Breast epithelium (tissue), 4 donors: ENCODE measurements around the gene PCDH15. TPM values are rescaled to one million over a fixed set of nuclear protein-coding genes. Genes with fewer than 3 reads are reported as not detected.

Experiments used
- DNase-seq, 2 donors: peaks; one replicate each; pipeline ENCODE4 v3.0.0-alpha.2; 2019; ENCODE audit warnings: low spot score in 2 of 2
- H3K27ac ChIP-seq, 2 donors: fragments of 200-600 bp; sonication (generic) in 1 of 2; one replicate each; pipeline ENCODE4 v1.5.1; 2016 to 2019; ENCODE audit warnings: mild to moderate bottlenecking in 1 of 2
- H3K27me3 ChIP-seq, 2 donors: fragments of 200-600 bp; sonication (generic) in 1 of 2; one replicate each; pipeline versions ENCODE4 v1.5.1 to v1.6.0; 2017 to 2019; ENCODE audit warnings: control low read depth in 1 of 2, mild to moderate bottlenecking in 1 of 2
- H3K36me3 ChIP-seq: fragments of 200-600 bp; one replicate; pipeline ENCODE4 v1.5.1; 2019
- H3K4me1 ChIP-seq, 2 donors: fragments of 200-600 bp; sonication (generic); one replicate each; pipeline ENCODE4 v1.5.1; 2016 to 2019; ENCODE audit warnings: control low read depth in 1 of 2
- H3K4me3 ChIP-seq, 3 donors: fragments of 200-600 bp; sonication (generic); 1 replicate in 2 of 3; 2 replicates in 1 of 3; pipeline ENCODE4 v1.5.1; 2016 to 2019; ENCODE audit warnings: mild to moderate bottlenecking in 3 of 3, moderate library complexity in 2 of 3
- H3K9me3 ChIP-seq, 2 donors: fragments of 200-600 bp; sonication (generic) in 1 of 2; one replicate each; pipeline ENCODE4 v1.5.1; 2016 to 2019; ENCODE audit warnings: control low read depth in 1 of 2
- CTCF ChIP-seq, 3 donors: fragments of 450-650 bp; IDR thresholded peaks; one replicate each; pipeline ENCODE4 v1.5.1; 2016 to 2017; ENCODE audit warnings: antibody characterized with exemption in 3 of 3, mild to moderate bottlenecking in 3 of 3, moderate library complexity in 3 of 3
- POLR2A ChIP-seq: fragments of 450-650 bp; IDR thresholded peaks from one replicate; pipeline ENCODE4 v1.6.1; 2016; ENCODE audit warnings: antibody characterized with exemption, mild to moderate bottlenecking, moderate library complexity
- POLR2AphosphoS5 ChIP-seq, 3 donors: sonication (generic); formaldehyde crosslinking; IDR thresholded peaks; one replicate each; pipeline ENCODE4 v1.6.1; 2017; ENCODE audit warnings: antibody characterized with exemption in 3 of 3
- intact Hi-C: fragments of 100-400 bp; cut with DNase I; formaldehyde crosslinking; loops from one replicate; pipeline ENCODE4 v1.15.1; 2023; ENCODE audit warnings: low total_unique reads
- total RNA-seq, 3 donors: library from RNA; depleted of rRNA; stranded (reverse); fragments of >200 nt; gene quantifications; one replicate each; pipeline ENCODE4 v1.1.0, GENCODE V29; 2016

The PCDH15 gene
- total RNA-seq, 3 donors from 2014 or later = not detected

GRCh38 chr10:54587971-54588370 lies 213.1 kb downstream of the PCDH15 start:
- Histone ChIP-seq H3K4me1 (no peaks in the 10 kb centered on the region), H3K36me3 (no peaks in the 10 kb centered on the region), H3K27me3 (no peaks in the 10 kb centered on the region), H3K9me3 (no peaks in the 10 kb centered on the region), H3K27ac (no peak overlapping the region), H3K4me3 (no peak overlapping the region)
- intact Hi-C loops = no loop called here
- DNase-seq = no peak
- TF ChIP-seq POLR2A (no peak), POLR2AphosphoS5 (IDR thresholded peaks at IDR 0.05) (no peak), CTCF (IDR thresholded peaks at IDR 0.05) (no peak)

- intact Hi-C loops = no loop called here
- TF ChIP-seq POLR2A = no peak
- TF ChIP-seq CTCF (IDR thresholded peaks at IDR 0.05) = no peak
- no peak for TF ChIP-seq POLR2AphosphoS5 (IDR thresholded peaks at IDR 0.05)
Observed at GRCh38 chr10:54585572-54585971, 215.5 kb downstream of the PCDH15 start.

GRCh38 chr10:54577682-54578081 lies 223.3 kb downstream of the PCDH15 start:
- H3K9me3 ChIP-seq = no peaks in the 10 kb centered on the region
- no peaks in the 10 kb centered on the region for H3K27me3 ChIP-seq
- intact Hi-C loops = no loop called here
- H3K4me1 ChIP-seq = no peaks in the 10 kb centered on the region
- H3K27ac ChIP-seq = no peak overlapping the region
- DNase-seq = no peak
- TF ChIP-seq CTCF (IDR thresholded peaks at IDR 0.05) (no peak), POLR2AphosphoS5 (IDR thresholded peaks at IDR 0.05) (no peak), POLR2A (no peak)
- no peaks in the 10 kb centered on the region for H3K36me3 ChIP-seq
- no peak overlapping the region for H3K4me3 ChIP-seq

More at GRCh38 chr10:54585572-54585971, 215.5 kb downstream of the PCDH15 start:
- Histone ChIP-seq H3K36me3 (no peaks in the 10 kb centered on the region), H3K27me3 (no peaks in the 10 kb centered on the region), H3K9me3 (no peaks in the 10 kb centered on the region), H3K27ac (no peak overlapping the region), H3K4me3 (no peak overlapping the region), H3K4me1 (no peaks in the 10 kb centered on the region)
- DNase-seq = no peak

GRCh38 chr10:54576541-54576940 lies 224.5 kb downstream of the PCDH15 start:
- Histone ChIP-seq H3K36me3 (no peaks in the 10 kb centered on the region), H3K27ac (no peak overlapping the region), H3K4me1 (no peaks in the 10 kb centered on the region), H3K4me3 (no peak overlapping the region), H3K9me3 (no peaks in the 10 kb centered on the region), H3K27me3 (no peaks in the 10 kb centered on the region)
- intact Hi-C loops = no loop called here
- DNase-seq = no peak
- no peak for TF ChIP-seq POLR2AphosphoS5 (IDR thresholded peaks at IDR 0.05)
- no peak for TF ChIP-seq CTCF (IDR thresholded peaks at IDR 0.05)
- TF ChIP-seq POLR2A = no peak

GRCh38 chr10:54559498-54559897 lies 241.5 kb downstream of the PCDH15 start:
- no peak for TF ChIP-seq CTCF (IDR thresholded peaks at IDR 0.05)
- no peak for TF ChIP-seq POLR2A
- no peak for TF ChIP-seq POLR2AphosphoS5 (IDR thresholded peaks at IDR 0.05)
- intact Hi-C loops = no loop called here
- no peaks in the 10 kb centered on the region for H3K4me1 ChIP-seq
- H3K27ac ChIP-seq = no peak overlapping the region
- no peaks in the 10 kb centered on the region for H3K27me3 ChIP-seq
- no peaks in the 10 kb centered on the region for H3K36me3 ChIP-seq
- H3K4me3 ChIP-seq = no peak overlapping the region
- no peaks in the 10 kb centered on the region for H3K9me3 ChIP-seq
- DNase-seq = no peak
